Measurements from ENCODE around the gene B3GALT4. TPM values are rescaled to one million over a fixed set of nuclear protein-coding genes. Genes with fewer than 3 reads are reported as not detected.

The B3GALT4 gene
- total RNA-seq, 2 donors from 2014 or later: 7.5 to 9.8 TPM

GRCh38 chr6:33321227-33321626 lies 44.3 kb downstream of the B3GALT4 start:
- ATAC-seq (no peak), DNase-seq (no peak)
- intact Hi-C loops (cut with DNase I): no loop called here

GRCh38 chr6:33323623-33323948 lies 46.7 kb downstream of the B3GALT4 start:
- ATAC-seq (no peak), DNase-seq (no peak)
- intact Hi-C loops (cut with DNase I): no loop called here

- DNase-seq: no peak
- no peak for ATAC-seq
- intact Hi-C loops (cut with DNase I): no loop called here
Observed at GRCh38 chr6:33324125-33324524, 47.2 kb downstream of the B3GALT4 start.

Small RNA genes within 50 kb of the gene (microRNA-seq; reads per million reads assigned to microRNA genes)
- gene MIR6834 (0 reads per million in 2 donors), gene MIR6873 (0 reads per million in 2 donors)

Other genes starting within 250 kb of the B3GALT4 start
- 10 to 100 TPM; 50.5 to 54.1 TPM for gene HLA-DPA1, start 203.5 kb upstream of the B3GALT4 start, total RNA-seq
- 10 to 100 TPM; 47.8 to 53.8 TPM for gene HLA-DPB1, start 201.1 kb upstream of the B3GALT4 start, total RNA-seq
- gene COL11A2, start 84.7 kb upstream of the B3GALT4 start, total RNA-seq: 1 to 10 TPM in 1 of 2 donors, under 1 TPM in 1; 0.94 to 1.3 TPM
- gene RXRB, start 76.5 kb upstream of the B3GALT4 start, total RNA-seq: 10 to 100 TPM; 32.5 to 39.5 TPM
- gene SLC39A7, start 76.3 kb upstream of the B3GALT4 start, total RNA-seq: 100 to 1,000 TPM in 1 of 2 donors, 10 to 100 TPM in 1; 80.1 to 132 TPM
- gene HSD17B8, start 72.5 kb upstream of the B3GALT4 start, total RNA-seq: 10 to 100 TPM; 13.3 to 14.3 TPM
- 10 to 100 TPM; 29.7 to 30.0 TPM for gene RING1, start 68.6 kb upstream of the B3GALT4 start, total RNA-seq
- gene VPS52, start 5.2 kb upstream of the B3GALT4 start, total RNA-seq: 10 to 100 TPM; 25.9 to 33.4 TPM
- 1,000 to 10,000 TPM; 1,167 to 1,230 TPM for gene RPS18, start 5.0 kb upstream of the B3GALT4 start, total RNA-seq
- gene WDR46, start 12.1 kb downstream of the B3GALT4 start, total RNA-seq: 10 to 100 TPM; 19.0 to 31.6 TPM
- gene PFDN6, start 12.5 kb downstream of the B3GALT4 start, total RNA-seq: 10 to 100 TPM; 43.9 to 47.5 TPM
- 10 to 100 TPM; 48.5 to 54.3 TPM for gene RGL2, start 21.8 kb downstream of the B3GALT4 start, total RNA-seq
- 10 to 100 TPM; 74.0 to 80.9 TPM for gene TAPBP, start 37.0 kb downstream of the B3GALT4 start, total RNA-seq
- 10 to 100 TPM; 14.1 to 15.7 TPM for gene ZBTB22, start 40.6 kb downstream of the B3GALT4 start, total RNA-seq
- 10 to 100 TPM; 16.2 to 22.5 TPM for gene DAXX, start 45.8 kb downstream of the B3GALT4 start, total RNA-seq
- 1 to 10 TPM in 1 of 2 donors, under 1 TPM in 1; 0.31 to 1.9 TPM for gene KIFC1, start 114.7 kb downstream of the B3GALT4 start, total RNA-seq
- 10 to 100 TPM; 49.5 to 58.3 TPM for gene PHF1, start 133.9 kb downstream of the B3GALT4 start, total RNA-seq
- 100 to 1,000 TPM; 114 to 126 TPM for gene CUTA, start 141.0 kb downstream of the B3GALT4 start, total RNA-seq
- gene SYNGAP1, start 142.9 kb downstream of the B3GALT4 start, total RNA-seq: 1 to 10 TPM; 9.0 to 9.8 TPM
- gene ZBTB9, start 177.5 kb downstream of the B3GALT4 start, total RNA-seq: 1 to 10 TPM; 4.4 to 5.9 TPM